Measurements from ENCODE around the gene CD22. TPM values are rescaled to one million over a fixed set of nuclear protein-coding genes. Genes with fewer than 3 reads are reported as not detected.

CD22 gene
- total RNA-seq, 1 experiment from 2014 or later, result not detected

- H3K4me3 ChIP-seq (ENCODE audit: low read depth, low read length), result no peak overlapping the region
- H3K36me3 ChIP-seq (ENCODE audit: control insufficient read depth, insufficient read depth, low read length), result no peaks in the 10 kb centered on the region
- H3K27me3 ChIP-seq (replicated peaks; ENCODE audit: control insufficient read depth, insufficient read depth, low read length), result no peaks in the 10 kb centered on the region
- ChIA-PET CTCF (no interaction called here), POLR2A (no interaction called here)
- Mint-ChIP-seq H3K4me1 (ENCODE audit: low read depth, unreplicated experiment) (no peaks in the 10 kb centered on the region), H3K9me3 (ENCODE audit: unreplicated experiment) (no peaks in the 10 kb centered on the region), H3K27me3 (ENCODE audit: insufficient read depth, unreplicated experiment) (peaks cover 7% of the 10 kb centered on the region), H3K36me3 (ENCODE audit: insufficient read depth, unreplicated experiment) (no peaks in the 10 kb centered on the region), H3K27ac (ENCODE audit: unreplicated experiment) (no peak overlapping the region), H3K4me3 (ENCODE audit: unreplicated experiment) (no peak overlapping the region)
- intact Hi-C loops (cut with micrococcal nuclease; ENCODE audit: unreplicated experiment), result no loop called here
- H3K4me1 ChIP-seq, result peaks cover 4% of the 10 kb centered on the region; the same call in 1 of the 2 replicates
- no peak for TF ChIP-seq CTCF (IDR thresholded peaks at IDR 0.05; ENCODE audit: insufficient read depth in 1 of 2, low read depth in 1 of 2, low read length in 1 of 2, severe bottlenecking in 1 of 2, unreplicated experiment in 1 of 2)
- DNase-seq, result no peak
- BruUV-seq (replicated peaks), result no TSS peak
- no peaks in the 10 kb centered on the region for H3K9me3 ChIP-seq
Observed at GRCh38 chr19:35294328-35294727, 34.7 kb upstream of the CD22 start.

- H3K4me1 ChIP-seq, result peaks cover 4% of the 10 kb centered on the region; the same call in 1 of the 2 replicates
- H3K9me3 ChIP-seq, result no peaks in the 10 kb centered on the region
- no peak for DNase-seq
- H3K4me3 Mint-ChIP-seq (ENCODE audit: unreplicated experiment), result no peak overlapping the region
- H3K27me3 ChIP-seq (replicated peaks; ENCODE audit: control insufficient read depth, insufficient read depth, low read length), result no peaks in the 10 kb centered on the region
- peaks cover 7% of the 10 kb centered on the region for H3K27me3 Mint-ChIP-seq (ENCODE audit: insufficient read depth, unreplicated experiment)
- intact Hi-C loops (cut with micrococcal nuclease; ENCODE audit: unreplicated experiment), result no loop called here
- H3K9me3 Mint-ChIP-seq (ENCODE audit: unreplicated experiment), result no peaks in the 10 kb centered on the region
- BruUV-seq (replicated peaks), result no TSS peak
- TF ChIP-seq CTCF (IDR thresholded peaks at IDR 0.05; ENCODE audit: insufficient read depth in 1 of 2, low read depth in 1 of 2, low read length in 1 of 2, severe bottlenecking in 1 of 2, unreplicated experiment in 1 of 2), result no peak
- H3K4me1 Mint-ChIP-seq (ENCODE audit: low read depth, unreplicated experiment), result no peaks in the 10 kb centered on the region
- H3K36me3 Mint-ChIP-seq (ENCODE audit: insufficient read depth, unreplicated experiment), result no peaks in the 10 kb centered on the region
- H3K27ac Mint-ChIP-seq (ENCODE audit: unreplicated experiment), result no peak overlapping the region
- H3K36me3 ChIP-seq (ENCODE audit: control insufficient read depth, insufficient read depth, low read length), result no peaks in the 10 kb centered on the region
- ChIA-PET POLR2A (no interaction called here), CTCF (interaction anchor here (0.6 kb wide), 1 partner anchor 1258 kb away, joined by 4 read pairs; no protein-coding TSS in a partner anchor)
- H3K4me3 ChIP-seq (ENCODE audit: low read depth, low read length), result no peak overlapping the region
Observed at GRCh38 chr19:35294859-35295791, 33.9 kb upstream of the CD22 start.

GRCh38 chr19:35295792-35296462 lies 33.1 kb upstream of the CD22 start:
- no peak for TF ChIP-seq CTCF (IDR thresholded peaks at IDR 0.05; ENCODE audit: insufficient read depth in 1 of 2, low read depth in 1 of 2, low read length in 1 of 2, severe bottlenecking in 1 of 2, unreplicated experiment in 1 of 2)
- POLR2A ChIA-PET, result no interaction called here

More at GRCh38 chr19:35295792-35296462, 33.1 kb upstream of the CD22 start:
- no peak for DNase-seq
- CTCF ChIA-PET, result interaction anchor here (0.6 kb wide), 1 partner anchor 1259 kb away, joined by 4 read pairs; no protein-coding TSS in a partner anchor
- H3K27me3 ChIP-seq (replicated peaks; ENCODE audit: control insufficient read depth, insufficient read depth, low read length), result no peaks in the 10 kb centered on the region
- no peak overlapping the region for H3K4me3 Mint-ChIP-seq (ENCODE audit: unreplicated experiment)
- H3K4me1 ChIP-seq, result peaks cover 4% of the 10 kb centered on the region; the same call in 1 of the 2 replicates
- H3K9me3 Mint-ChIP-seq (ENCODE audit: unreplicated experiment), result no peaks in the 10 kb centered on the region
- H3K36me3 Mint-ChIP-seq (ENCODE audit: insufficient read depth, unreplicated experiment), result no peaks in the 10 kb centered on the region
- peaks cover 7% of the 10 kb centered on the region for H3K27me3 Mint-ChIP-seq (ENCODE audit: insufficient read depth, unreplicated experiment)
- H3K4me3 ChIP-seq (ENCODE audit: low read depth, low read length), result no peak overlapping the region
- no peaks in the 10 kb centered on the region for H3K4me1 Mint-ChIP-seq (ENCODE audit: low read depth, unreplicated experiment)
- no peak overlapping the region for H3K27ac Mint-ChIP-seq (ENCODE audit: unreplicated experiment)
- no peaks in the 10 kb centered on the region for H3K9me3 ChIP-seq
- no TSS peak for BruUV-seq (replicated peaks)
- intact Hi-C loops (cut with micrococcal nuclease; ENCODE audit: unreplicated experiment), result no loop called here
- H3K36me3 ChIP-seq (ENCODE audit: control insufficient read depth, insufficient read depth, low read length), result no peaks in the 10 kb centered on the region
